K562 (cell line): Measurements from ENCODE around the gene FGGY. TPM values are rescaled to one million over a fixed set of nuclear protein-coding genes. Genes with fewer than 3 reads are reported as not detected.

Experiments used
- CHD7 ChIP-seq: fragments of 200-600 bp; sonication (generic); IDR thresholded peaks from one replicate; pipeline ENCODE4 v1.6.1; 2012; ENCODE audit warnings: mild to moderate bottlenecking, low read depth, low read length, inconsistent platforms
- ELF4 ChIP-seq: fragments of 450-650 bp; formaldehyde crosslinking; IDR thresholded peaks from 2 replicates; pipeline ENCODE4 v1.4.0; 2022; ENCODE audit warnings: missing genetic modification characterization
- HDAC6 ChIP-seq: IDR thresholded peaks from 2 replicates; pipeline ENCODE4 v1.6.1; 2012; ENCODE audit warnings: low read depth, mild to moderate bottlenecking, control low read depth, inconsistent platforms, low read length, moderate library complexity
- KDM5B ChIP-seq: fragments of 200-600 bp; sonication (generic); IDR thresholded peaks from 2 replicates; pipeline ENCODE4 v1.6.1; 2012; ENCODE audit warnings: low read depth, mild to moderate bottlenecking, moderate library complexity, low read length, control low read depth, inconsistent platforms; ENCODE audit not compliant: insufficient replicate concordance
- KLF16 ChIP-seq: IDR thresholded peaks from 2 replicates; pipeline ENCODE4 v1.6.1; 2016; ENCODE audit warnings: antibody characterized with exemption
- MECOM ChIP-seq: fragments of 250-450 bp; sonication (Bioruptor Pico); IDR thresholded peaks from 2 replicates; pipeline ENCODE4 v1.8.0; 2022; ENCODE audit warnings: inconsistent platforms
- POLR2AphosphoS5 ChIP-seq: IDR thresholded peaks from 2 replicates; pipeline ENCODE4 v1.6.1; 2011; ENCODE audit warnings: mild to moderate bottlenecking, low read depth, low read length, moderate library complexity; ENCODE audit not compliant: control insufficient read depth, insufficient read depth
- XRCC3 ChIP-seq: fragments of 450-650 bp; IDR thresholded peaks from 2 replicates; pipeline ENCODE4 v1.6.1; 2017; ENCODE audit warnings: mild to moderate bottlenecking, moderate library complexity
- ZEB2 ChIP-seq: fragments of 450-650 bp; IDR thresholded peaks from 2 replicates; pipeline ENCODE4 v1.6.1; 2016
- ZNF444 ChIP-seq: fragments of 250-450 bp; sonication (Bioruptor Pico); IDR thresholded peaks from 2 replicates; pipeline ENCODE4 v1.4.0; 2020; ENCODE audit warnings: mild to moderate bottlenecking, moderate library complexity
- ZNF707 ChIP-seq: fragments of 250-450 bp; sonication (Bioruptor Pico); conservative IDR thresholded peaks from 2 replicates; pipeline ENCODE4 v1.8.0; 2022; ENCODE audit warnings: inconsistent platforms, mild to moderate bottlenecking, moderate library complexity
- ZNF764 ChIP-seq: fragments of 250-450 bp; sonication (Bioruptor Pico); IDR thresholded peaks from 2 replicates; pipeline ENCODE4 v1.4.0; 2020; ENCODE audit warnings: low read depth, mild to moderate bottlenecking, moderate library complexity
- polyA plus RNA-seq, 8 experiments: library from polyadenylated mRNA; depleted of rRNA in 4 of 8; stranded (reverse) in 5 of 8; unstranded in 3 of 8; fragments of >200 nt; fragmentation: Nextera tagmentation in 2 of 8; fragmentation: Illumina TruSeq in 1 of 8; extraction: Ambion mirVana in 2 of 8; extraction: Trizol in 1 of 8; gene quantifications; 2 replicates each; pipeline versions ENCODE4 v1.2.1 to v1.2.3, GENCODE V29; 2011 to 2014; ENCODE audit warnings: inconsistent platforms in 1 of 8, missing spikeins in 1 of 8
- total RNA-seq, 7 experiments: library from RNA; depleted of rRNA in 6 of 7; stranded (reverse); fragments of >200 nt in 6 of 7; fragmentation: Illumina TruSeq in 2 of 7; extraction: Trizol in 2 of 7; gene quantifications; 2 replicates each; pipeline versions ENCODE4 v1.2.1 to v1.2.3, GENCODE V29; 2011 to 2021; ENCODE audit warnings: low replicate concordance in 1 of 7
- TF ChIP-seq, protein P1 (sequence below), 3 experiments: fragments of 200-800 bp in 1 of 3; fragments of 250-450 bp in 1 of 3; fragments of 450-650 bp in 1 of 3; sonication (Bioruptor Pico) in 1 of 3; sonication (Bioruptor generic) in 1 of 3; formaldehyde crosslinking in 1 of 3; IDR thresholded peaks; 2 replicates each; pipeline versions ENCODE4 v1.6.1 to v1.8.0; 2016 to 2022; ENCODE audit warnings: mild to moderate bottlenecking in 2 of 3, missing genetic modification characterization in 2 of 3, missing compliant biosample characterization in 1 of 3, moderate library complexity in 1 of 3

The FGGY gene
- total and polyA plus RNA-seq, 9 of the 15 experiments (the other 6 are each of a cell fraction or from before 2014, with no cell fraction given), result 9.7 to 19.2 (median 12.6) TPM

DNA sequence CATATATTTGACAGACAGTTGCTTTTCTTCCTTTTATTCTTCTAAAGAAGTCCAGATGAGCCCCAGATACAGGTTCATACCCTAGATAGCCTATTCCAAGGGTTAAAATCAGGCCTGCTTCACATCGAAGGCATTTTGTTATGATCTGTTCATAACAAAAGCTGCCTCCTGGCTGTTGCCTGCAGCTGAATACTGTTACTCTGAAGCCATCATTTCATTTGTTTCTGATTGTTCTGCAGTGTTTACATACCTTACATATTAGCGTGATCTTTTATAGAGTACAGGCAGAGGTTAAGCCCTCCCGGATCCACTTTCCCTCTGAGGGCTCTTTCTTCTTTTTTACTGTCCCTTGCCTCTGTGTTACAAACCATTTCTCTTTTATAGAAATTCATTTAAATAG is 298.9 kb downstream of the FGGY start (continued):
- TF ChIP-seq CHD7 (no peak), XRCC3 (no peak), ZNF444 (CRISPR knock-in tag) (no peak), MECOM (CRISPR knock-in tag) (no peak), POLR2AphosphoS5 (no peak), ZEB2 (no peak), HDAC6 (no peak), KDM5B (no peak), ZNF707 (no peak), KLF16 (no peak), ZNF764 (CRISPR knock-in tag) (no peak), ELF4 (CRISPR knock-in tag) (no peak)
- TF ChIP-seq, protein P1, sequence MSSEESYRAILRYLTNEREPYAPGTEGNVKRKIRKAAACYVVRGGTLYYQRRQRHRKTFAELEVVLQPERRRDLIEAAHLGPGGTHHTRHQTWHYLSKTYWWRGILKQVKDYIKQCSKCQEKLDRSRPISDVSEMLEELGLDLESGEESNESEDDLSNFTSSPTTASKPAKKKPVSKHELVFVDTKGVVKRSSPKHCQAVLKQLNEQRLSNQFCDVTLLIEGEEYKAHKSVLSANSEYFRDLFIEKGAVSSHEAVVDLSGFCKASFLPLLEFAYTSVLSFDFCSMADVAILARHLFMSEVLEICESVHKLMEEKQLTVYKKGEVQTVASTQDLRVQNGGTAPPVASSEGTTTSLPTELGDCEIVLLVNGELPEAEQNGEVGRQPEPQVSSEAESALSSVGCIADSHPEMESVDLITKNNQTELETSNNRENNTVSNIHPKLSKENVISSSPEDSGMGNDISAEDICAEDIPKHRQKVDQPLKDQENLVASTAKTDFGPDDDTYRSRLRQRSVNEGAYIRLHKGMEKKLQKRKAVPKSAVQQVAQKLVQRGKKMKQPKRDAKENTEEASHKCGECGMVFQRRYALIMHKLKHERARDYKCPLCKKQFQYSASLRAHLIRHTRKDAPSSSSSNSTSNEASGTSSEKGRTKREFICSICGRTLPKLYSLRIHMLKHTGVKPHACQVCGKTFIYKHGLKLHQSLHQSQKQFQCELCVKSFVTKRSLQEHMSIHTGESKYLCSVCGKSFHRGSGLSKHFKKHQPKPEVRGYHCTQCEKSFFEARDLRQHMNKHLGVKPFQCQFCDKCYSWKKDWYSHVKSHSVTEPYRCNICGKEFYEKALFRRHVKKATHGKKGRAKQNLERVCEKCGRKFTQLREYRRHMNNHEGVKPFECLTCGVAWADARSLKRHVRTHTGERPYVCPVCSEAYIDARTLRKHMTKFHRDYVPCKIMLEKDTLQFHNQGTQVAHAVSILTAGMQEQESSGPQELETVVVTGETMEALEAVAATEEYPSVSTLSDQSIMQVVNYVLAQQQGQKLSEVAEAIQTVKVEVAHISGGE (CRISPR knock-in tag; IDR thresholded peaks at IDR 0.05), result no peak
